AG10803 (cell line): Measurements from ENCODE around the gene REV1.

Experiments
- DNase-seq: peaks from one replicate; pipeline ENCODE4 v3.0.0; 2010; ENCODE audit warnings: low read depth
- H3K4me3 ChIP-seq: 2 replicates; pipeline ENCODE4 v1.5.1; 2011; ENCODE audit warnings: mild to moderate bottlenecking, low read length, control low read depth
- TF ChIP-seq, protein P1 (sequence below): conservative IDR thresholded peaks from 2 replicates; pipeline ENCODE4 v1.5.1; 2011; ENCODE audit warnings: mild to moderate bottlenecking, low read length, control low read depth, inconsistent platforms

REV1 gene

DNA sequence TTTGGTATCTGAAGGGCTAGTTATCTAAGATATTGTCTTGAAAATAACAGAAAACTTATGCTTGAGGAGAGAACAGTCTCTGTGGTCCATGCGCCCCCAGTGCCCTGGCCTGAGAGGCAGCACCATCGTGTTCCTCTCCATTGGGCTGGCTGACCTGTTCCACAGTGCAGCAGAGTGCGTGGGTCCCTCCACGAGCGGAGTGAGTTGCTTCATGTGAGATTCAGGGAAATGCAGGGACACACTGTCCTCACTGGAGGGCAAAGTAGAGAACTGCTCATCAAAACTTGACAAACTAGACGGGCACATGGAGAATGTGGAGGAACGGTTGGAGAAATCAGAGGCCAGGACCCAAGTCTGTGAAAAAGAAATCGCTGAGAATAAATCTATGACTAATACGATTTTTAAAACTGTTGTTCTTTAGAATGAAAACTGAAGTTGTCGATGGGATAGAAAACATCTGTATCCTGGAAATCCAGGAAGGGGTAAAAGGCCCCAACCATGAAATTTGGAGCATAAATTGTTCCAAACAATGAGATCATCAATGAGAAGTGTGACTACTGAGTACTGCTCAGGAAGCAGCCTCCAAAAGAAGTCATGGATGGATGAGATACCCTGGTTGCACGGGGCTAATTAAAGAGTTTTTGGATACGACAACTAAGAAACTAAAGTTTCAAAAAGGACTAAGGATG lies 58.1 kb downstream of the REV1 start:
- TF ChIP-seq, protein P1, sequence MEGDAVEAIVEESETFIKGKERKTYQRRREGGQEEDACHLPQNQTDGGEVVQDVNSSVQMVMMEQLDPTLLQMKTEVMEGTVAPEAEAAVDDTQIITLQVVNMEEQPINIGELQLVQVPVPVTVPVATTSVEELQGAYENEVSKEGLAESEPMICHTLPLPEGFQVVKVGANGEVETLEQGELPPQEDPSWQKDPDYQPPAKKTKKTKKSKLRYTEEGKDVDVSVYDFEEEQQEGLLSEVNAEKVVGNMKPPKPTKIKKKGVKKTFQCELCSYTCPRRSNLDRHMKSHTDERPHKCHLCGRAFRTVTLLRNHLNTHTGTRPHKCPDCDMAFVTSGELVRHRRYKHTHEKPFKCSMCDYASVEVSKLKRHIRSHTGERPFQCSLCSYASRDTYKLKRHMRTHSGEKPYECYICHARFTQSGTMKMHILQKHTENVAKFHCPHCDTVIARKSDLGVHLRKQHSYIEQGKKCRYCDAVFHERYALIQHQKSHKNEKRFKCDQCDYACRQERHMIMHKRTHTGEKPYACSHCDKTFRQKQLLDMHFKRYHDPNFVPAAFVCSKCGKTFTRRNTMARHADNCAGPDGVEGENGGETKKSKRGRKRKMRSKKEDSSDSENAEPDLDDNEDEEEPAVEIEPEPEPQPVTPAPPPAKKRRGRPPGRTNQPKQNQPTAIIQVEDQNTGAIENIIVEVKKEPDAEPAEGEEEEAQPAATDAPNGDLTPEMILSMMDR = no peak
- no peak overlapping the region for H3K4me3 ChIP-seq
- DNase-seq = no peak

DNA sequence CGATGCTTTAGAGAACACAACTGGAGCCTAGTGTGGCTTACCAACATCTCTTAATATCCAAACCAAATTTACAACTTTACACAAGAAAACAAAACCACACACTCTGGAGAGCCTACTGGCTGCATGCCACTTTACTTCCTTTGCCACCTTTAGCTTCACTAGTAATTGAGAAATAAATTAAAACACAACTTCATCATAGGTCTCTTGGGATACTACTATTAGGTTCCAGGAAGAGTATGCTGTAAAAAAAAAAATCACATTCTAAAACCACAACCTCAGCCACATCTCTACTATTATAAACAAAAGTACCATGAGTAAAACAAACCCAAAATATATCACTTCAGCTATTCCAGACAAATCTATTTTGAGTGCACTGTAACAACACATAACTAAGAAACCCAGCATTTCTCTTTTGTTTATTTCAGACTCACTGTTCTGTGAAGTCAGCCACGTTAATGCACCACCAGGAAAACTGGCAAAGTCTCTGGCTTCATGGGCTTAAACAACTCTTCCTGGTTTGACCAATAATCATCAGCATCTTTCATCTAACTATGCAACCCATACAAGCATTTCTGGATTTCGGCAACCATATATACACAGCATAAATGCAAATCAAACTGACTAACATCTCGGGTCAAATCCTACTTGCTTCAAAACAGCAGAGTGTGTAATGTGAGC lies 59.1 kb downstream of the REV1 start:
- peak; percentile 62 for DNase-seq
- TF ChIP-seq, protein P1 = no peak
- H3K4me3 ChIP-seq = no peak overlapping the region

DNA sequence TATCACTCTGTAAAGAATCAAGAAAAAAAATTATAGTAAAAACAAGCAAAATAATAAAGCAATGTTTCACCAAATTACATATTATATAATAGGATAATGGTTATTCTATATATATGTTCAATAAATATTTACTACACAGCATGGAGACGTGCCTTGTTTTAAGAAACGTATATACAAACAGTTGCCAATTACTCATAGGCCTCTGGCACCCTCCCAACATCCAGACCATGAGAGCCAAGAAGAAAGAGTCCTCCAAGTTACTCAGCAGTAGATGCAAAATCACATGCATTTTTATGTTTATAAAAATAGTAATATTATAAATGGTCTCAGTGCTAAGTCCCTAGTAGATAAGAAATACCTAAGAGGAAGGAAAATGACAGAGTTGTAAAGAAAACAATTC lies 64.8 kb downstream of the REV1 start:
- no peak overlapping the region for H3K4me3 ChIP-seq
- peak; percentile 35 for DNase-seq

DNA sequence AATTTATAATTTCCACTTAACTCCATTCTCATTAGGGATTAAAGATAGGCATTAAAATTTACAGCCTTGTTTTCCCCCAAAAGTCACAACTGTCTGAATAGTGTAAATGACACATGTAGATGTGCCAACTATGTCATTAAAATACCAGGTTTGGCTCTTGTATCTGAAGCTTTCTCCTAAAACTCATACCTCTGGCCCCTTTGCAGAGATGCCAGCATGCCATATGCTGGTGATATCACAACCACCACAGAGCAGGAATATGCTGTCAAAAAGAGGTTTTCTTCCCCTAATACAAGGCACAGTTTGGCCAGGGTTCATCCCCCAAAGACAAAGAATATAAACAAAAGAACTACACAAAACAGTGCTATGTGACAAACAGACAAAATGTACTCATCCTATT lies 65.4 kb downstream of the REV1 start:
- H3K4me3 ChIP-seq = no peak overlapping the region
- no peak for DNase-seq
- TF ChIP-seq, protein P1 = no peak

More for the DNA sequence above, 64.8 kb downstream of the REV1 start:
- TF ChIP-seq, protein P1 = no peak

DNA sequence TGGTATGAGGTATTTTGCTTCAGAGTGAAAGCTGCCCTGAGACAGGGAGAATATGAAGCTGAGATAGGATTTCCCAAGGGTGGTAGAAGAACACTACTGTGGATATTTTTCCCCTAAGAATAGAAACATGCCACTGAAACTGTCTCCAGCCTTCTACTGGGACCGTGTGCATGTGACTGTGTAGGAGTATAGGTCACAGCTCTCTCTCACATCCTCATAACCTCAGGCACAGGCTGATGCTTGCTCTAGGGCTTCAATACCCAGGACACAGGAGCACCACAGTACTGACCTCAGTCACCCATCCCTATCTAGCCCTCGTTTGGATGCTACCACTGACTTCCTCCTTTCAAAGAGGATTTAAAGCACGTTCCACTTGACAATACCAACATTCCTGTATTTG lies 67.2 kb downstream of the REV1 start:
- H3K4me3 ChIP-seq = no peak overlapping the region
- DNase-seq = no peak
- TF ChIP-seq, protein P1 = no peak

DNA sequence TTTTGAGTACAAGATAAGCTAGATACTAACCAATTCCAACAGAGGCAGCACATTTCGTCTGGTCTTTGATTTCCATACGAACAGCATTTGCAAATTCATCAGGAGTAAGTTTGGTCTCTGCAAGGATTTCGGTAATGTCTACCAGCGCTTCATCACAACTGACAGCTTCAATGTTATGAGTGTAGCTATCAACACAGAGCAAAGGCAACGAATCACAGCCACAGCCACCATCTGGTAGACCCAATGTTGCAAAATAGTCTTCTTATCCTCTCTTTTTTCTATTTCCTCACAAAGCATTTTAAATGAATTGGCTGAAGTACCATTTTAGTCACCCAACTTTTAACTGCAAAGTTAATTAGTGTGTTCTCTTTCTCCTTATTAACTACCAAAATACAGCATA lies 68.3 kb downstream of the REV1 start:
- peak; percentile 67 for DNase-seq
- TF ChIP-seq, protein P1 = no peak
- no peak overlapping the region for H3K4me3 ChIP-seq

DNA sequence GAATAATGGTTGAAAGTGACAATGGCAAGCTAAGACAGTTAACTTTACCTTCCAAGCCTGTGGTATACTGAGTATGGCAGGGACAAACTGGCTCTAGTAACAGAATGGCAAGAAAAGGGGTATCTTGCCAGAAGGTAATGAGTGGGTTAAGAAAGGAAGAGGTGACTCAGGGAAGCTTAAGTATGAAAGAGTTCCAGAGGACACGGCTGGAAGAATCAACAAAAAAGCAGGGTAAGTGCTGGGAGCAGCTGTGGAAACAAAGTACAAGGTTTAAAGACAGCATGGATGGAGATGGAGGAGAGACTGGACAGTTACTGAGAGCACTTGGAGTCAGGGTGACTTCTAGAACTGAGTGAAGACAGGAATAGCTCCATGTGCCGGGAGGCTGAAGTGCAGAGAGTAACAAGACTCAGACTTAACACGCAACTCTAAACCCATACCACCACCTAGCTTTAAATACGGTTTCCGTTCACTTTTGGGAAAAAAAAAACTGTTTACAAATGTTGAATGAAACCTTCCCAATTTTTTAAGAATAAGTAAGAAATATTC lies 69.0 kb downstream of the REV1 start:
- DNase-seq = peak; percentile 36

More for the DNA sequence above, 69.0 kb downstream of the REV1 start:
- TF ChIP-seq, protein P1 = no peak
- H3K4me3 ChIP-seq = no peak overlapping the region
